A549 (cell line): ENCODE measurements around the gene ZBTB45.

Experiments
- HOXA7 ChIP-seq: fragments of 250-450 bp; sonication (Bioruptor Pico); IDR thresholded peaks from 2 replicates; pipeline ENCODE4 v1.5.0; 2020; ENCODE audit warnings: mild to moderate bottlenecking, moderate library complexity
- RFX5 ChIP-seq: fragments of 450-650 bp; IDR thresholded peaks from 2 replicates; pipeline ENCODE4 v1.7.1; 2014; ENCODE audit warnings: antibody characterized with exemption, mild to moderate bottlenecking, moderate library complexity
- RNF2 ChIP-seq: fragments of 200-600 bp; sonication (generic); IDR thresholded peaks from 2 replicates; pipeline ENCODE4 v1.6.1; 2016; ENCODE audit warnings: low read depth, mild to moderate bottlenecking, antibody characterized with exemption, moderate library complexity, borderline replicate concordance
- TF ChIP-seq, protein P1 (sequence below): fragments of >200 bp; sonication (Bioruptor Twin); formaldehyde crosslinking; IDR thresholded peaks from 3 replicates; pipeline ENCODE4 v1.5.1; 2016

DNA sequence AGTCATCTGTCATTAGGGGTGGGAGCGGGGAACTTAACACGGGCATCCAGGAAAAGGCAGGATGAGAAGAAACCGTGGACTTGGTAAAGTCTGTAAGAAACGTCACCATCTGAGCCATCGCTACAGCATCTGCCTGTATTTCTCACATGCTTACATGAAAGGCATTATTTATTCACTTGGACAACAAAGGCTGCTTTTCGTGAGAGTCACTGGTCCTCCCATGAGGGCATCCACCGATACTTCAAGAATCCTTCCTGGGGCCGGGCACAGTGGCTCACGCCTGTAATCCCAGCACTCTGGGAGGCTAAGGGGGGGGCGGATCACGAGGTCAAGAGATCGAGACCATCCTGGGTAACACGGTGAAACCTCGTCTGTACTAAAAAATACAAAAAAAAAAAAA, 27.3 kb downstream of the ZBTB45 start:
- TF ChIP-seq, protein P1, sequence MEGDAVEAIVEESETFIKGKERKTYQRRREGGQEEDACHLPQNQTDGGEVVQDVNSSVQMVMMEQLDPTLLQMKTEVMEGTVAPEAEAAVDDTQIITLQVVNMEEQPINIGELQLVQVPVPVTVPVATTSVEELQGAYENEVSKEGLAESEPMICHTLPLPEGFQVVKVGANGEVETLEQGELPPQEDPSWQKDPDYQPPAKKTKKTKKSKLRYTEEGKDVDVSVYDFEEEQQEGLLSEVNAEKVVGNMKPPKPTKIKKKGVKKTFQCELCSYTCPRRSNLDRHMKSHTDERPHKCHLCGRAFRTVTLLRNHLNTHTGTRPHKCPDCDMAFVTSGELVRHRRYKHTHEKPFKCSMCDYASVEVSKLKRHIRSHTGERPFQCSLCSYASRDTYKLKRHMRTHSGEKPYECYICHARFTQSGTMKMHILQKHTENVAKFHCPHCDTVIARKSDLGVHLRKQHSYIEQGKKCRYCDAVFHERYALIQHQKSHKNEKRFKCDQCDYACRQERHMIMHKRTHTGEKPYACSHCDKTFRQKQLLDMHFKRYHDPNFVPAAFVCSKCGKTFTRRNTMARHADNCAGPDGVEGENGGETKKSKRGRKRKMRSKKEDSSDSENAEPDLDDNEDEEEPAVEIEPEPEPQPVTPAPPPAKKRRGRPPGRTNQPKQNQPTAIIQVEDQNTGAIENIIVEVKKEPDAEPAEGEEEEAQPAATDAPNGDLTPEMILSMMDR = no peak
- TF ChIP-seq RFX5 (no peak), HOXA7 (CRISPR knock-in tag) (no peak), RNF2 (no peak)
